Neural progenitor cell (in vitro differentiated cells): Measurements from ENCODE around the gene FAM20A. TPM values are rescaled to one million over a fixed set of nuclear protein-coding genes. Genes with fewer than 3 reads are reported as not detected.

Experiments used
- DNase-seq: peaks from one replicate; pipeline ENCODE4 v3.0.0-alpha.2; 2016; ENCODE audit warnings: low spot score
- H2AFZ ChIP-seq: fragments of 200-600 bp; sonication (generic); replicated peaks from 2 replicates; pipeline ENCODE4 v1.6.1; 2016; ENCODE audit warnings: antibody characterized with exemption
- H3F3A ChIP-seq: fragments of 200-600 bp; sonication (generic); 2 replicates; pipeline ENCODE4 v1.6.1; 2016; ENCODE audit warnings: antibody characterized with exemption, low read depth
- H3K27ac ChIP-seq: fragments of 200-600 bp; sonication (generic); 2 replicates; pipeline ENCODE4 v1.5.1; 2016; ENCODE audit warnings: mild to moderate bottlenecking
- H3K27me3 ChIP-seq: fragments of 200-600 bp; sonication (generic); 2 replicates; pipeline ENCODE4 v1.6.1; 2016; ENCODE audit warnings: mild to moderate bottlenecking, moderate library complexity
- H3K36me3 ChIP-seq: fragments of 200-600 bp; sonication (generic); 2 replicates; pipeline ENCODE4 v1.5.1; 2016
- H3K4me1 ChIP-seq: fragments of 200-600 bp; sonication (generic); 2 replicates; pipeline ENCODE4 v1.6.1; 2016; ENCODE audit warnings: mixed run types
- H3K4me2 ChIP-seq: fragments of 200-600 bp; sonication (generic); 2 replicates; pipeline ENCODE4 v1.6.1; 2016
- H3K4me3 ChIP-seq: fragments of 200-600 bp; sonication (generic); 2 replicates; pipeline ENCODE4 v1.5.1; 2016
- H3K79me2 ChIP-seq: fragments of 200-600 bp; sonication (generic); 2 replicates; pipeline ENCODE4 v1.6.1; 2016; ENCODE audit warnings: low read depth
- H3K9ac ChIP-seq: fragments of 200-600 bp; sonication (generic); 2 replicates; pipeline ENCODE4 v1.6.1; 2016
- H3K9me3 ChIP-seq: fragments of 200-600 bp; sonication (generic); 2 replicates; pipeline ENCODE4 v1.5.1; 2016; ENCODE audit warnings: low read depth
- H4K20me1 ChIP-seq: fragments of 200-600 bp; sonication (generic); 2 replicates; pipeline ENCODE4 v1.6.1; 2016; ENCODE audit warnings: low read depth
- H3K27ac Mint-ChIP-seq: 3 replicates; pipeline ENCODE4 v1.8.0; 2021; ENCODE audit warnings: mixed read lengths
- H3K27me3 Mint-ChIP-seq: 2 replicates; pipeline ENCODE4 v1.8.0; 2022; ENCODE audit warnings: low read depth, mild to moderate bottlenecking, inconsistent platforms, moderate library complexity, mixed read lengths; ENCODE audit not compliant: insufficient read depth
- H3K36me3 Mint-ChIP-seq: 3 replicates; pipeline ENCODE4 v1.8.0; 2021; ENCODE audit warnings: mixed read lengths
- H3K4me1 Mint-ChIP-seq: 3 replicates; pipeline ENCODE4 v1.8.0; 2021; ENCODE audit warnings: mixed read lengths
- H3K4me3 Mint-ChIP-seq: 3 replicates; pipeline ENCODE4 v1.8.0; 2021; ENCODE audit warnings: mild to moderate bottlenecking, moderate library complexity, mixed read lengths
- H3K9me3 Mint-ChIP-seq: 3 replicates; pipeline ENCODE4 v1.8.0; 2020; ENCODE audit warnings: mixed read lengths
- CTCF ChIP-seq: fragments of 200-600 bp; sonication (generic); IDR thresholded peaks from 2 replicates; pipeline ENCODE4 v1.5.1; 2017; ENCODE audit warnings: antibody characterized with exemption, mild to moderate bottlenecking
- EZH2 ChIP-seq: fragments of 200-600 bp; sonication (generic); IDR thresholded peaks from 2 replicates; pipeline ENCODE4 v1.6.1; 2017; ENCODE audit warnings: antibody characterized with exemption, mild to moderate bottlenecking, moderate library complexity
- EZH2phosphoT487 ChIP-seq: fragments of 200-600 bp; sonication (generic); IDR thresholded peaks from 2 replicates; pipeline ENCODE4 v1.6.1; 2017; ENCODE audit warnings: antibody characterized with exemption
- total RNA-seq: library from RNA; depleted of rRNA; stranded (reverse); fragments of >200 nt; gene quantifications from 2 replicates; pipeline ENCODE4 v1.2.3, GENCODE V29; 2015; ENCODE audit warnings: low replicate concordance

Gene FAM20A
- total RNA-seq, 1 donor from 2014 or later = 0.41 TPM

GRCh38 chr17:68507576-68507975, 93.6 kb downstream of the FAM20A start:
- TF ChIP-seq EZH2 (no peak), EZH2phosphoT487 (no peak), CTCF (no peak)
- H3K4me3 ChIP-seq = no peak overlapping the region

GRCh38 chr17:68505951-68506350, 95.2 kb downstream of the FAM20A start:
- no peaks in the 10 kb centered on the region for H4K20me1 ChIP-seq
- H3K27ac Mint-ChIP-seq = no peak overlapping the region
- no peaks in the 10 kb centered on the region for H3K36me3 ChIP-seq
- no peak overlapping the region for H3K4me3 Mint-ChIP-seq
- H3K4me2 ChIP-seq = no peak overlapping the region
- H3K36me3 Mint-ChIP-seq = no peaks in the 10 kb centered on the region
- no peaks in the 10 kb centered on the region for H3K9me3 ChIP-seq
- DNase-seq = no peak
- no peak overlapping the region for H3K27ac ChIP-seq
- no peak overlapping the region for H3K9ac ChIP-seq
- no peaks in the 10 kb centered on the region for H3K27me3 ChIP-seq
- peaks cover 4% of the 10 kb centered on the region for H3K27me3 Mint-ChIP-seq
- no peaks in the 10 kb centered on the region for H3K9me3 Mint-ChIP-seq
- H3K4me1 ChIP-seq = peaks cover 4% of the 10 kb centered on the region
- H3K79me2 ChIP-seq = no peaks in the 10 kb centered on the region
- TF ChIP-seq EZH2 = no peak
- TF ChIP-seq EZH2phosphoT487 = no peak
- TF ChIP-seq CTCF = no peak
- H3F3A ChIP-seq = peaks cover under 1% of the 10 kb centered on the region
- H2AFZ ChIP-seq = no peak overlapping the region
- H3K4me3 ChIP-seq = no peak overlapping the region
- H3K4me1 Mint-ChIP-seq = peaks cover 12% of the 10 kb centered on the region

More at GRCh38 chr17:68507576-68507975, 93.6 kb downstream of the FAM20A start:
- Histone ChIP-seq H3K79me2 (peaks cover 3% of the 10 kb centered on the region), H3K9ac (no peak overlapping the region), H3K9me3 (no peaks in the 10 kb centered on the region), H4K20me1 (no peaks in the 10 kb centered on the region), H3K4me2 (no peak overlapping the region), H3K27ac (no peak overlapping the region), H3K36me3 (no peaks in the 10 kb centered on the region), H3K27me3 (no peaks in the 10 kb centered on the region), H2AFZ (no peak overlapping the region), H3K4me1 (peaks cover 7% of the 10 kb centered on the region), H3F3A (peaks cover 16% of the 10 kb centered on the region)
- no peak for DNase-seq
- no peak overlapping the region for H3K4me3 Mint-ChIP-seq
- H3K4me1 Mint-ChIP-seq = peaks cover 16% of the 10 kb centered on the region
- H3K9me3 Mint-ChIP-seq = no peaks in the 10 kb centered on the region
- H3K27ac Mint-ChIP-seq = no peak overlapping the region
- H3K36me3 Mint-ChIP-seq = no peaks in the 10 kb centered on the region
- H3K27me3 Mint-ChIP-seq = peaks cover 4% of the 10 kb centered on the region

GRCh38 chr17:68501074-68501473, 100.1 kb downstream of the FAM20A start:
- peaks cover 2% of the 10 kb centered on the region for H3K4me1 Mint-ChIP-seq
- TF ChIP-seq EZH2 (no peak), EZH2phosphoT487 (no peak), CTCF (no peak)
- no peak overlapping the region for H3K4me3 Mint-ChIP-seq
- no peaks in the 10 kb centered on the region for H4K20me1 ChIP-seq
- no peaks in the 10 kb centered on the region for H3K36me3 Mint-ChIP-seq
- peaks cover 4% of the 10 kb centered on the region for H3K9me3 Mint-ChIP-seq
- H3K4me3 ChIP-seq = no peak overlapping the region
- H3K9ac ChIP-seq = no peak overlapping the region
- H3F3A ChIP-seq = no peaks in the 10 kb centered on the region
- H3K4me2 ChIP-seq = no peak overlapping the region
- H3K27ac Mint-ChIP-seq = no peak overlapping the region
- H3K79me2 ChIP-seq = no peaks in the 10 kb centered on the region
- H3K4me1 ChIP-seq = no peaks in the 10 kb centered on the region
- no peaks in the 10 kb centered on the region for H3K36me3 ChIP-seq
- DNase-seq = no peak
- H3K9me3 ChIP-seq = no peaks in the 10 kb centered on the region
- H2AFZ ChIP-seq = no peak overlapping the region
- H3K27ac ChIP-seq = no peak overlapping the region
- H3K27me3 ChIP-seq = no peaks in the 10 kb centered on the region
- peaks cover 17% of the 10 kb centered on the region for H3K27me3 Mint-ChIP-seq

- no peak overlapping the region for H3K4me2 ChIP-seq
- no peaks in the 10 kb centered on the region for H3K36me3 Mint-ChIP-seq
- H3K36me3 ChIP-seq = no peaks in the 10 kb centered on the region
- H3K27ac ChIP-seq = no peak overlapping the region
- no peaks in the 10 kb centered on the region for H4K20me1 ChIP-seq
- H3K4me1 Mint-ChIP-seq = peaks cover 2% of the 10 kb centered on the region
- no peaks in the 10 kb centered on the region for H3K4me1 ChIP-seq
- no peak overlapping the region for H3K27ac Mint-ChIP-seq
- peaks cover 6% of the 10 kb centered on the region for H3K9me3 Mint-ChIP-seq
- H3K27me3 Mint-ChIP-seq = peaks cover 20% of the 10 kb centered on the region
- no peaks in the 10 kb centered on the region for H3K27me3 ChIP-seq
- H3K4me3 ChIP-seq = no peak overlapping the region
- no peak overlapping the region for H2AFZ ChIP-seq
- no peaks in the 10 kb centered on the region for H3F3A ChIP-seq
- H3K4me3 Mint-ChIP-seq = no peak overlapping the region
- no peak for TF ChIP-seq EZH2phosphoT487
- no peak for TF ChIP-seq EZH2
- no peak for TF ChIP-seq CTCF
- no peaks in the 10 kb centered on the region for H3K9me3 ChIP-seq
- H3K79me2 ChIP-seq = no peaks in the 10 kb centered on the region
- H3K9ac ChIP-seq = no peak overlapping the region
- no peak for DNase-seq
Observed at GRCh38 chr17:68499587-68499986, 101.6 kb downstream of the FAM20A start.
